Kidney (tissue), 14 donors: ENCODE results near the gene MYH15. TPM values are rescaled to one million over a fixed set of nuclear protein-coding genes. Genes with fewer than 3 reads are reported as not detected.

Source experiments
- DNase-seq, 5 donors: peaks; one replicate each; pipeline ENCODE4 v3.0.0-alpha.2; 2013 to 2020
- FAIRE-seq: peaks from 2 replicates; lab custom pipeline; 2012; peaks lifted over from hg19 to GRCh38; lab: Jason Lieb, UNC
- H3K27ac ChIP-seq, 2 donors: one replicate each; pipeline ENCODE4 v1.7.0; 2013; ENCODE audit warnings: low read depth in 2 of 2, low read length in 2 of 2, inconsistent platforms in 1 of 2
- H3K27me3 ChIP-seq: one replicate; pipeline ENCODE4 v1.7.1; 2013; ENCODE audit warnings: low read length, inconsistent platforms; ENCODE audit not compliant: control insufficient read depth, insufficient read depth
- H3K36me3 ChIP-seq, 3 donors: one replicate each; pipeline versions ENCODE4 v1.7.0 to v1.7.1; 2013; ENCODE audit warnings: low read length in 3 of 3, control low read depth in 1 of 3, inconsistent platforms in 1 of 3; ENCODE audit not compliant: insufficient read depth in 3 of 3, control insufficient read depth in 2 of 3
- H3K4me1 ChIP-seq, 3 donors: one replicate each; pipeline versions ENCODE4 v1.7.0 to v1.7.1; 2013; ENCODE audit warnings: low read length in 3 of 3, inconsistent platforms in 1 of 3, low read depth in 1 of 3; ENCODE audit not compliant: control insufficient read depth in 2 of 3, insufficient read depth in 2 of 3
- H3K4me3 ChIP-seq, 3 donors: one replicate each; pipeline versions ENCODE4 v1.7.0 to v1.8.1; 2013; ENCODE audit warnings: low read length in 3 of 3, control low read depth in 1 of 3, inconsistent platforms in 1 of 3
- H3K9ac ChIP-seq, 3 donors: one replicate each; pipeline versions ENCODE4 v1.7.0 to v1.7.1; 2013; ENCODE audit warnings: low read length in 3 of 3, control low read depth in 1 of 3, inconsistent platforms in 1 of 3
- H3K9me3 ChIP-seq, 3 donors: one replicate each; pipeline versions ENCODE4 v1.7.0 to v1.7.1; 2013; ENCODE audit warnings: low read length in 3 of 3, control low read depth in 1 of 3, inconsistent platforms in 1 of 3; ENCODE audit not compliant: control insufficient read depth in 2 of 3, insufficient read depth in 1 of 3
- intact Hi-C: fragments of 100-400 bp; cut with DNase I; formaldehyde crosslinking; loops from one replicate; pipeline ENCODE4 v1.11.1; 2022
- polyA plus RNA-seq: library from polyadenylated mRNA; stranded (reverse); fragments of 350-450 nt; fragmentation: Illumina TruSeq; extraction: RNeasy Lipid Tissue Mini Kit (QIAGEN cat#74804); gene quantifications from one replicate; pipeline ENCODE4 v1.2.3, GENCODE V29; 2014; ENCODE audit warnings: low read depth, low replicate concordance; ENCODE audit not compliant: insufficient read depth
- total RNA-seq: library from RNA; stranded (reverse); fragmentation: NEBNext Ultra II Directional; extraction: Animal tissue kit (Norgen Biotek cat#: 25700); gene quantifications from one replicate; pipeline ENCODE4 v1.2.1, GENCODE V29; 2021
- TF ChIP-seq, protein P1 (sequence below): IDR thresholded peaks from 3 replicates; pipeline ENCODE4 v1.5.1; 2012; ENCODE audit warnings: mild to moderate bottlenecking, moderate library complexity, borderline replicate concordance; ENCODE audit not compliant: insufficient read depth; ENCODE audit errors: extremely low read depth
- donor health status: control.
- donor health status: control.
- donor health status: control.
- donor health status: control.
- donor health status: control.
- donor health status: DM: yes; HTN: yes; CAD: no.
- donor health status: Normal renal cell carcinoma (clear cell type).

MYH15 gene
- total and polyA plus RNA-seq, 2 donors from 2014 or later = 0.44 TPM; not detected in 1

- H3K4me3 ChIP-seq = no peak overlapping the region
- no peaks in the 10 kb centered on the region for H3K27me3 ChIP-seq
- intact Hi-C loops = loop anchor here (5.0 kb wide), 1 partner anchor 62 kb away; no protein-coding TSS in a partner anchor
- no peaks in the 10 kb centered on the region for H3K9me3 ChIP-seq
- DNase-seq (peak in 1 of 5 donors; percentile 19), FAIRE-seq (no peak)
- no peak overlapping the region for H3K27ac ChIP-seq
- H3K36me3 ChIP-seq = no peaks in the 10 kb centered on the region
- TF ChIP-seq, protein P1, sequence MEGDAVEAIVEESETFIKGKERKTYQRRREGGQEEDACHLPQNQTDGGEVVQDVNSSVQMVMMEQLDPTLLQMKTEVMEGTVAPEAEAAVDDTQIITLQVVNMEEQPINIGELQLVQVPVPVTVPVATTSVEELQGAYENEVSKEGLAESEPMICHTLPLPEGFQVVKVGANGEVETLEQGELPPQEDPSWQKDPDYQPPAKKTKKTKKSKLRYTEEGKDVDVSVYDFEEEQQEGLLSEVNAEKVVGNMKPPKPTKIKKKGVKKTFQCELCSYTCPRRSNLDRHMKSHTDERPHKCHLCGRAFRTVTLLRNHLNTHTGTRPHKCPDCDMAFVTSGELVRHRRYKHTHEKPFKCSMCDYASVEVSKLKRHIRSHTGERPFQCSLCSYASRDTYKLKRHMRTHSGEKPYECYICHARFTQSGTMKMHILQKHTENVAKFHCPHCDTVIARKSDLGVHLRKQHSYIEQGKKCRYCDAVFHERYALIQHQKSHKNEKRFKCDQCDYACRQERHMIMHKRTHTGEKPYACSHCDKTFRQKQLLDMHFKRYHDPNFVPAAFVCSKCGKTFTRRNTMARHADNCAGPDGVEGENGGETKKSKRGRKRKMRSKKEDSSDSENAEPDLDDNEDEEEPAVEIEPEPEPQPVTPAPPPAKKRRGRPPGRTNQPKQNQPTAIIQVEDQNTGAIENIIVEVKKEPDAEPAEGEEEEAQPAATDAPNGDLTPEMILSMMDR = no peak
- peaks cover 0 to 4% (median 0%) of the 10 kb centered on the region in 3 donors for H3K4me1 ChIP-seq
- no peak overlapping the region for H3K9ac ChIP-seq
These were observed 15.4 kb downstream of the MYH15 start for GRCh38 chr3:108494906-108495531.

DNA sequence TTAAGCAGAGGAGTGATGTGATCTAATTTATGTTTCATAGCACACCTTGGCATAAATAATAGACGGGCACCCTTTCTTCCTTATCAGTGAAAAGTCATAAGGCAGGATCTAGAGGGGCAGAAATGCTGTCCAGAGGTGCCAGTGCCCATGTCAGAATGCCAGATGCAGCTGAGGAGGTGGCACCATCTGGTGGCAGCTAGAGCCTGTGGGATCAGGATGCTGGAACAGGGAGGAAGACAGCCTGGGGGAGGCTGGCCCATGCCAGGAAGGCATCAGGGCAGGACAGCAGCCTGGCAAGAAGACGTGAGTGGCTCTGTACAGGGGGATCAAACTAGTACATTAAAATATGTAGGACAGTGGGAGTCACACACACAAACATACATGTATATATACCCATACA lies 16.5 kb downstream of the MYH15 start:
- no peak overlapping the region for H3K27ac ChIP-seq
- no peaks in the 10 kb centered on the region for H3K9me3 ChIP-seq
- H3K36me3 ChIP-seq = no peaks in the 10 kb centered on the region
- no peaks in the 10 kb centered on the region for H3K27me3 ChIP-seq
- TF ChIP-seq, protein P1 = no peak
- no peak overlapping the region for H3K4me3 ChIP-seq
- intact Hi-C loops = loop anchor here (5.0 kb wide), 1 partner anchor 63 kb away; no protein-coding TSS in a partner anchor
- DNase-seq = peak in 1 of 5 donors; percentile 12
- no peak for FAIRE-seq
- H3K9ac ChIP-seq = no peak overlapping the region
- peaks cover 0 to 4% (median 0%) of the 10 kb centered on the region in 3 donors for H3K4me1 ChIP-seq

DNA sequence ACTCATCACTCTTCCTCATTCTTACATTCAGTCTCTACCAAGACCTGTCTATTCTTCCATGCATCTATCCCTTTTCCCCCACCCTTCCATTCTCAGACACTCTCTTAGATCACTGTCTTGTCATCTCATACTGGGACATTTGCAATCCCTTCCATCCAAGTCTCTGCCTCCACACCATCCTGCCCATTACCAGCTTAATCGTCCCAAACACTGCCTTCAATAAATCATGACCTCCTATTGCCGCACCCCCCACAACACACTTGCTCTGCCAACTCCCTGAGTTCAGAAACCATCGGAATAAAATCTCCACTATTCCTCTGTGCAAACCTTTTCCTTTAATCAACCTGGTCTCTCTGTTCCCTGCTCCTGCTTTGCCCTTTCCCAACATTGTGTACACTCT lies 18.9 kb downstream of the MYH15 start:
- TF ChIP-seq, protein P1 = no peak
- H3K4me3 ChIP-seq = no peak overlapping the region
- H3K27me3 ChIP-seq = no peaks in the 10 kb centered on the region
- intact Hi-C loops = loop anchor here (5.0 kb wide), 1 partner anchor 66 kb away; no protein-coding TSS in a partner anchor
- no peaks in the 10 kb centered on the region for H3K9me3 ChIP-seq
- FAIRE-seq (no peak), DNase-seq (peak in 3 of 5 donors; percentile 24 to 53 (median 51))
- peaks cover 0 to 4% (median 0%) of the 10 kb centered on the region in 3 donors for H3K4me1 ChIP-seq
- no peak overlapping the region for H3K9ac ChIP-seq
- H3K27ac ChIP-seq = no peak overlapping the region
- H3K36me3 ChIP-seq = no peaks in the 10 kb centered on the region
